H1 (cell line): ENCODE results near the gene FRS2. TPM values are rescaled to one million over a fixed set of nuclear protein-coding genes. Genes with fewer than 3 reads are reported as not detected.

ENCODE experiments used
- EGR1 ChIP-seq: IDR thresholded peaks from 2 replicates; pipeline ENCODE4 v1.6.1; 2011; ENCODE audit warnings: low read depth, low read length, borderline replicate concordance
- HDAC6 ChIP-seq: IDR thresholded peaks from one replicate; pipeline ENCODE4 v1.7.1; 2012; ENCODE audit warnings: low read depth, mild to moderate bottlenecking, inconsistent platforms, low read length, moderate library complexity
- polyA plus RNA-seq, 7 experiments: library from polyadenylated mRNA; depleted of rRNA in 3 of 7; stranded (reverse) in 5 of 7; unstranded in 2 of 7; fragments of >200 nt in 5 of 7; fragments of 200-250 nt in 2 of 7; gene quantifications; 1 replicate in 5 of 7; 2 replicates in 1 of 7; 4 replicates in 1 of 7; pipeline versions ENCODE4 v1.2.1 to v1.2.3, GENCODE V29; 2011 to 2013; ENCODE audit warnings: missing spikeins in 2 of 7, mixed read lengths in 2 of 7
- total RNA-seq: library from RNA; stranded (reverse); fragmentation: NEBNext Ultra II Directional; extraction: Animal tissue kit (Norgen Biotek cat#: 25700); gene quantifications from 2 replicates; pipeline ENCODE4 v1.2.1, GENCODE V29; 2021

FRS2 gene
- total and polyA plus RNA-seq, 2 of the 8 experiments (the other 6 are each of a cell fraction or from before 2014, with no cell fraction given): 10.3 to 35.8 TPM

DNA sequence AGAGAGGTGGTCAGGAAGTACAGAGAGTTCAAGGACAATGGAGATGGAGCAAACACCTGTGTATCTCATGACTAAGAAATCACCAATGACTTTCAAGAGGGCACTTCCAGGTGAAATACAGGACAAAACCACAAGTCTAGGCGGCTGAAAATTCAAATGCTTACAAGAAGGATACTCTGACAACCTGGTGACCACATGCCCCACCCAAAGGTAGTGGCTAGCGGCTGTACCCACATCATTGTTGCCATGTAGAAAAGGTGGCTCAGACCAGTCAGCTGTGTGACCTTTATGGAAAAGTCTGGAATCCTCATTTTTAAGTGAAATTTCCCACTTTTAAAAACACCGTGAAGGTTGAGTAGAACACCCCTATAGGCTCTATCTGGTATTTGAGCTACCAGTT lies 48.6 kb upstream of the FRS2 start (continued):
- TF ChIP-seq HDAC6 (no peak), EGR1 (no peak)
- TF ChIP-seq, all 59 proteins: peak for 0
